ENCODE results near the gene ZWILCH.
A peak's percentile ranks its signal among the peaks of the same experiment; 100 is the strongest.
"Not testable (repeated sequence)": the region's sequence is repeated elsewhere in the genome, so short reads cannot be mapped to it uniquely, and the experiment has no call there.

ZWILCH gene

GRCh38 chr15:66504563-66505429 is at the start of gene ZWILCH, which contains the start of gene RPL4:
TSS of gene ZWILCH (plus strand) at chr15:66505326. CDS start at chr15:66505339, 13 bp downstream.
TSS of gene RPL4 (minus strand) at chr15:66504855. CDS start at chr15:66504790, 65 bp downstream.
- DNase-seq (ENCODE audit: low read depth in 2 of 2), result peak; percentile 75

GRCh38 chr15:66456211-66456610 is 48.9 kb upstream of the ZWILCH start:
- DNase-seq (ENCODE audit: low read depth in 2 of 2), result no peak

- DNase-seq (ENCODE audit: low read depth in 2 of 2), result no peak
Measured at GRCh38 chr15:66459818-66460615, 45.1 kb upstream of the ZWILCH start.

GRCh38 chr15:66461294-66461693 is 43.8 kb upstream of the ZWILCH start:
- not testable (repeated sequence) for DNase-seq (ENCODE audit: low read depth in 2 of 2)

- DNase-seq (ENCODE audit: low read depth in 2 of 2), result no peak
Measured at GRCh38 chr15:66461917-66462316, 43.2 kb upstream of the ZWILCH start.

GRCh38 chr15:66462627-66463026 is 42.5 kb upstream of the ZWILCH start:
- DNase-seq (ENCODE audit: low read depth in 2 of 2), result no peak

GRCh38 chr15:66465294-66465693 is 39.8 kb upstream of the ZWILCH start:
- DNase-seq (ENCODE audit: low read depth in 2 of 2), result not testable (repeated sequence)

GRCh38 chr15:66467162-66468040 is 37.7 kb upstream of the ZWILCH start:
- DNase-seq (ENCODE audit: low read depth in 2 of 2), result not testable (repeated sequence)

GRCh38 chr15:66470825-66471224 is 34.3 kb upstream of the ZWILCH start:
- DNase-seq (ENCODE audit: low read depth in 2 of 2), result not testable (repeated sequence)

- DNase-seq (ENCODE audit: low read depth in 2 of 2), result peak; percentile 25 to 30
Measured at GRCh38 chr15:66472176-66472999, 32.7 kb upstream of the ZWILCH start.

GRCh38 chr15:66474135-66474534 is 31.0 kb upstream of the ZWILCH start:
- DNase-seq (ENCODE audit: low read depth in 2 of 2), result no peak

- no peak for DNase-seq (ENCODE audit: low read depth in 2 of 2)
Measured at GRCh38 chr15:66474963-66475362, 30.2 kb upstream of the ZWILCH start.

GRCh38 chr15:66476535-66476934 is 28.6 kb upstream of the ZWILCH start:
- no peak for DNase-seq (ENCODE audit: low read depth in 2 of 2)

- DNase-seq (ENCODE audit: low read depth in 2 of 2), result no peak
Measured at GRCh38 chr15:66477011-66477410, 28.1 kb upstream of the ZWILCH start.

GRCh38 chr15:66480267-66480666 is 24.9 kb upstream of the ZWILCH start:
- no peak for DNase-seq (ENCODE audit: low read depth in 2 of 2)

GRCh38 chr15:66481107-66481856 is 23.8 kb upstream of the ZWILCH start:
- no peak for DNase-seq (ENCODE audit: low read depth in 2 of 2)

- no peak for DNase-seq (ENCODE audit: low read depth in 2 of 2)
Measured at GRCh38 chr15:66482539-66482938, 22.6 kb upstream of the ZWILCH start.

- DNase-seq (ENCODE audit: low read depth in 2 of 2), result peak; percentile 33 to 35
Measured at GRCh38 chr15:66483131-66483566, 22.0 kb upstream of the ZWILCH start.

GRCh38 chr15:66484539-66485112 is 20.5 kb upstream of the ZWILCH start:
- DNase-seq (ENCODE audit: low read depth in 2 of 2), result no peak

Measured in fibroblast of skin of left biceps (primary cell).